Stimulated activated CD8-positive, alpha-beta memory T cell treated with anti-CD3 and anti-CD28 coated beads, Interleukin-4, amount 100 ng/mL, for 24 hours (primary cell): Measurements from ENCODE around the gene FIP1L1.

ENCODE experiments used
- DNase-seq: peaks from one replicate; pipeline ENCODE4 v3.0.0-alpha.2; 2020; ENCODE audit warnings: low read depth

FIP1L1 gene

DNA sequence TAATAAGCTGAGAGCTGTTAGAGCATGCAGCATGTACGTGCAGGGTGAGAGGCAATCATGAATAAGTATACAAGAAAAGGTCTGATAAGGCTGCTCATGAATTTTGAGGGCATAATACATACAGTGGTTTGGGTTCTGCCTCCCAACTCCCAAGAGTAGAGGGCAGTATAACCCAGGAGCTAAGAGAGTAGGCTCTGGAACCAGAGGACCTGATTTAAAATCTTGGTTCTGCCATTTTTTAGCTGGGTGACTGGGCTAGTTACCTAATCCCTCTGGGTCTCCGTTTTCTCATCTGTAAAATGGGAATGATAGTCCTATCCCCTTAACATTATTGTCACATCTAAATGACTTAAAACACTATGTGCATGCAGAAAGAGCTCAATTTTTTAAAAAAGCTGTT is 128.5 kb downstream of the FIP1L1 start:
- DNase-seq = no peak

DNA sequence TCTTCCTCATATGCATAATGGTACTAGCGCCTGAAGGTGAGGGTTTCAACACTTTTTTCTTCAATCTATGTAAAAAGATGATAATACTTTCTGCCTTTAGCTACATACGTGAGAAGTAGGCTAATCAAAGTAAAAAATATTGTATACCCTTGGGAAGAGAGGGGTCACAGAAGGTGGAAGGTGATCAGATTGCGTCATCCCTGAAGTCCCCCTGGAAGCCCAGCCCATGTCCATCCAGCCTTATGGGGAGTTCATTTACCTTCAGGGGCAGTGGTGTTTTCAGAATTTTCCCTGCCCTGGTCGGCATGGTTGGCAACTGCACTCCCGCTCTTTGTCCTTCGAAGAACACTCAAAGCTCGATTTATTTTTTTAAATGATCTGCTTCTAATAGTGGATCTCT is 129.6 kb downstream of the FIP1L1 start:
- DNase-seq = no peak

DNA sequence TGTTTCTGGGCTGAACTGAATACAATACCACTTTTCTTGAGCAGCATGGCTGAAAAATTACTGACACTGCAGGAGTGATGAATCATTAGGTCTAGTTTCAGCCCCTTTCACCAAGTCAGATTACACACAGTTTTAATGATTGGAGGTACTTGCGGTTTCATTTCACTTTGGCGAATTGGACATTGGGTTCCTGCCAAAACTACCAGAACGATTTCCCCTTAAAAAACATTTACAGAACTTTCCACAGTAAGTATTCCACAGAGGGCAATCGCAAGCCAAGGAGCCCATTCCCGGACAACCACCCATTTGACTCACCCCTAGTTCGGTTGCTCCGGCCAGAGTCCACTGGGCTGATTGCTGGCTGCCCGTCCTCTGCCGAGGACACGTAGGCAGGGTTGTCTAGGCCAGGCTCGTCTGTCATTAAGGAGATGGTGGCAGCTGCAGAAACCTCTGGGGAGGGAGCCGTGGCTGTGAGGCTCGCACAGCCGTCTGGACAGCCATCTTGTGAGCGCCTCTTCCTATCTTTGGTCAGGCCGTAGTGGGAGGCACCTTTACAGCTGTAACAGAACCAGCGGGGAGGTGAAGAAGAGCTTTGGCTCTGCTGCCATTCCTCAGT is 130.3 kb downstream of the FIP1L1 start:
- DNase-seq = no peak

DNA sequence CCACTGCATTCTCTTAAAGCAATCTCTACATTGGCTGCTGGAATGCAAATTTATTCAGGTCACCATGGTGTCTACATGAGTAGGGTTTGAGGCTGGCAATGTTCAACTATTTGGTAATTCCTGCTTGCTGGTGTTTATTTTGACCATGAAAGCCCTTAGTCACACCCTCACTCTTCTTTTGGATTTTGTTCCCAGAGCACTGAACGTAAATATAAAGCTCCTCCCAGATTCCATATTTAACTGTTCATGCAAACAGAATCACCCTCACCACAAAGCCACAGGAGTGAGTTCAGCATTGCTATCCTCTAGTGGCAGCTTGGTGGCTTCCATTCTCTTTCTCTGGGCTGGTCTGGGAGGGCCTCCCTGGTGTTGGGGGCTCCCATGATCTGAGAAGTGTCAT is 131.0 kb downstream of the FIP1L1 start:
- DNase-seq = no peak

DNA sequence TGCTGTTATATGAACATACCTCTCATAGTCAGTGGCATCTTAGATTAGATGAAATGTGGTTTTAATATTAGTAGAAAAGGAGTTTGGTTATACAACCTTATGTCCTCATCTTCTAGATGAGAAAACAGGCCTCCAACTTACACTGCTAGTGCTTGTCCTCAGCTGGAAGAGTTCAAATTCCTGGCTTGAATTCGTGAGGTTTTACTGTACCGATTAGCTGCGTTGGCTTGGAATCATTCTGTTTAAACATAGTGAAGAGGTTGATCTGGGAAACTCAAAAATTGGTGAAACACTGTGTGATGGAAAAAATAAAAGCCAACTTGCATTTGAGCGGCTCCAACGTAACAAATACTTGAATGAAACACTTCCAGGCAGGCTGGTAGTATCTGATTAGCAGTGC is 132.9 kb downstream of the FIP1L1 start:
- no peak for DNase-seq
